Ishikawa (cell line): ENCODE measurements around the gene CCNL1.

Experiments used
- CEBPB ChIP-seq: IDR thresholded peaks from 2 replicates; pipeline ENCODE4 v1.6.1; 2012
- CREB1 ChIP-seq: IDR thresholded peaks from 2 replicates; pipeline ENCODE4 v1.6.1; 2012; ENCODE audit warnings: low read depth
- EP300 ChIP-seq: IDR thresholded peaks from 2 replicates; pipeline ENCODE4 v1.6.1; 2012; ENCODE audit warnings: borderline replicate concordance
- NFIC ChIP-seq: IDR thresholded peaks from 2 replicates; pipeline ENCODE4 v1.6.1; 2012
- RAD21 ChIP-seq: IDR thresholded peaks from 2 replicates; pipeline ENCODE4 v1.6.1; 2012; ENCODE audit warnings: low read depth
- TAF1 ChIP-seq: IDR thresholded peaks from 2 replicates; pipeline ENCODE4 v1.6.1; 2012; ENCODE audit warnings: low read depth, mild to moderate bottlenecking
- TCF12 ChIP-seq: IDR thresholded peaks from 2 replicates; pipeline ENCODE4 v1.6.1; 2012; ENCODE audit warnings: low read depth
- YY1 ChIP-seq: IDR thresholded peaks from 2 replicates; pipeline ENCODE4 v1.6.1; 2012; ENCODE audit warnings: low read depth
- ZBTB7A ChIP-seq: IDR thresholded peaks from 2 replicates; pipeline ENCODE4 v1.6.1; 2012; ENCODE audit warnings: low read depth
- TF ChIP-seq, protein P1 (sequence below): IDR thresholded peaks from 2 replicates; pipeline ENCODE4 v1.6.1; 2012; ENCODE audit warnings: low read depth, mild to moderate bottlenecking
- TF ChIP-seq, protein P2 (sequence below): IDR thresholded peaks from 2 replicates; pipeline ENCODE4 v1.6.1; 2012

DNA sequence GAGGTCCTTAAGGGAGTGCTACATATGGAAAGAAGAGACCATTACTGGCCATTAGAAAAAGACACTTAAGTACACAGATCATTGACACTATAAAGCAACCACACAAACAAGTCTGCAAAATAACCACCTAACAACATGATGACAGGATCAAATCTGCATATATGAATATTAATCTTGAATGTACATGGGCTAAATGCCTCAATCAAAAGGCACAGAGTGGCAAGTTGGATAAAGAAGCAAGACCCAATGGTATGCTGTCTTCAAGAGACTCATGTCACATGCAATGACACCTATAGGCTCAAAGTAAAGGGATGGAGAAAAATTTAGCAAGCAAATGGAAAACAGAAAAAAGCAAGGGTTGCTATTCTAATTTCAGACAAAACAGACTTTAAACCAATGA is 28.4 kb upstream of the CCNL1 start:
- TF ChIP-seq, protein P1, sequence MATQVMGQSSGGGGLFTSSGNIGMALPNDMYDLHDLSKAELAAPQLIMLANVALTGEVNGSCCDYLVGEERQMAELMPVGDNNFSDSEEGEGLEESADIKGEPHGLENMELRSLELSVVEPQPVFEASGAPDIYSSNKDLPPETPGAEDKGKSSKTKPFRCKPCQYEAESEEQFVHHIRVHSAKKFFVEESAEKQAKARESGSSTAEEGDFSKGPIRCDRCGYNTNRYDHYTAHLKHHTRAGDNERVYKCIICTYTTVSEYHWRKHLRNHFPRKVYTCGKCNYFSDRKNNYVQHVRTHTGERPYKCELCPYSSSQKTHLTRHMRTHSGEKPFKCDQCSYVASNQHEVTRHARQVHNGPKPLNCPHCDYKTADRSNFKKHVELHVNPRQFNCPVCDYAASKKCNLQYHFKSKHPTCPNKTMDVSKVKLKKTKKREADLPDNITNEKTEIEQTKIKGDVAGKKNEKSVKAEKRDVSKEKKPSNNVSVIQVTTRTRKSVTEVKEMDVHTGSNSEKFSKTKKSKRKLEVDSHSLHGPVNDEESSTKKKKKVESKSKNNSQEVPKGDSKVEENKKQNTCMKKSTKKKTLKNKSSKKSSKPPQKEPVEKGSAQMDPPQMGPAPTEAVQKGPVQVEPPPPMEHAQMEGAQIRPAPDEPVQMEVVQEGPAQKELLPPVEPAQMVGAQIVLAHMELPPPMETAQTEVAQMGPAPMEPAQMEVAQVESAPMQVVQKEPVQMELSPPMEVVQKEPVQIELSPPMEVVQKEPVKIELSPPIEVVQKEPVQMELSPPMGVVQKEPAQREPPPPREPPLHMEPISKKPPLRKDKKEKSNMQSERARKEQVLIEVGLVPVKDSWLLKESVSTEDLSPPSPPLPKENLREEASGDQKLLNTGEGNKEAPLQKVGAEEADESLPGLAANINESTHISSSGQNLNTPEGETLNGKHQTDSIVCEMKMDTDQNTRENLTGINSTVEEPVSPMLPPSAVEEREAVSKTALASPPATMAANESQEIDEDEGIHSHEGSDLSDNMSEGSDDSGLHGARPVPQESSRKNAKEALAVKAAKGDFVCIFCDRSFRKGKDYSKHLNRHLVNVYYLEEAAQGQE: no peak
- no peak for TF ChIP-seq CEBPB
- TF ChIP-seq NFIC: no peak
- TF ChIP-seq TAF1: no peak
- TF ChIP-seq ZBTB7A: no peak
- TF ChIP-seq RAD21: no peak
- TF ChIP-seq YY1: no peak
- no peak for TF ChIP-seq EP300
- TF ChIP-seq CREB1: no peak
- TF ChIP-seq, protein P2, sequence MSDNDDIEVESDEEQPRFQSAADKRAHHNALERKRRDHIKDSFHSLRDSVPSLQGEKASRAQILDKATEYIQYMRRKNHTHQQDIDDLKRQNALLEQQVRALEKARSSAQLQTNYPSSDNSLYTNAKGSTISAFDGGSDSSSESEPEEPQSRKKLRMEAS: no peak
- TF ChIP-seq TCF12: no peak
